IMR-90 (cell line): ENCODE measurements around the gene HDGFL2. TPM values are rescaled to one million over a fixed set of nuclear protein-coding genes. Genes with fewer than 3 reads are reported as not detected.
A peak's percentile ranks its signal among the peaks of the same experiment; 100 is the strongest.

ENCODE experiments used
- ATAC-seq: fragments of 200-7000 bp; cut with Tn5 transposase; 2 replicates; pipeline ENCODE4 v1.9.1; 2020; ENCODE audit warnings: low read depth, mild to moderate bottlenecking, moderate library complexity
- BruUV-seq: library from RNA; stranded (reverse); fragments of 400-500 nt; replicated peaks from 2 replicates; lab custom pipeline; 2021; lab: Mats Ljungman, UMichigan
- CTCF ChIA-PET: fragments of 300-600 bp; formaldehyde crosslinking; extraction: SDS; loops from one replicate; lab custom pipeline; 2021; ENCODE audit warnings: antibody characterized with exemption; lab: Yijun Ruan, JAX
- POLR2A ChIA-PET: fragments of 300-600 bp; sonication (Branson Sonifier 250); formaldehyde crosslinking; loops from one replicate; lab custom pipeline; 2022; ENCODE audit warnings: antibody characterized with exemption; ENCODE audit not compliant: unreplicated experiment; lab: Charles Lee
- DNase-seq: peaks from one replicate; pipeline ENCODE4 v3.0.0; 2013
- H2AFZ ChIP-seq: replicated peaks from 2 replicates; pipeline ENCODE3; 2013; ENCODE audit warnings: low read length, mild to moderate bottlenecking; ENCODE audit not compliant: poor library complexity
- H2AK5ac ChIP-seq: 2 replicates; pipeline ENCODE4 v1.6.1; 2013; ENCODE audit warnings: low read depth, low read length, inconsistent platforms
- H2AK9ac ChIP-seq: replicated peaks from 2 replicates; pipeline ENCODE3; 2013; ENCODE audit warnings: mild to moderate bottlenecking, low read depth, low read length, moderate library complexity; ENCODE audit not compliant: poor library complexity
- H2BK120ac ChIP-seq: 2 replicates; pipeline ENCODE4 v1.6.1; 2013; ENCODE audit warnings: low read depth, low read length, inconsistent platforms
- H2BK15ac ChIP-seq: 3 replicates; pipeline ENCODE4 v1.6.1; 2013; ENCODE audit warnings: low read depth, low read length, inconsistent platforms
- H2BK20ac ChIP-seq: 2 replicates; pipeline ENCODE4 v1.6.1; 2013; ENCODE audit warnings: low read depth, mild to moderate bottlenecking, inconsistent platforms, low read length, moderate library complexity
- H2BK5ac ChIP-seq: 2 replicates; pipeline ENCODE4 v1.6.1; 2013; ENCODE audit warnings: mild to moderate bottlenecking, low read depth, low read length, inconsistent platforms; ENCODE audit not compliant: poor library complexity, severe bottlenecking
- H3K14ac ChIP-seq: replicated peaks from 2 replicates; pipeline ENCODE4 v1.6.1; 2013; ENCODE audit warnings: low read depth, low read length, inconsistent platforms
- H3K18ac ChIP-seq: 2 replicates; pipeline ENCODE4 v1.6.1; 2013; ENCODE audit warnings: low read depth, low read length, control low read depth
- H3K23ac ChIP-seq: 2 replicates; pipeline ENCODE4 v1.6.1; 2013; ENCODE audit warnings: low read depth, low read length, inconsistent platforms
- H3K27ac ChIP-seq: 2 replicates; pipeline ENCODE4 v1.5.1; 2013; ENCODE audit warnings: mild to moderate bottlenecking, control low read depth, low read length; ENCODE audit not compliant: insufficient read depth
- H3K27me3 ChIP-seq: 2 replicates; pipeline ENCODE4 v1.6.1; 2013; ENCODE audit warnings: low read length; ENCODE audit not compliant: control insufficient read depth, insufficient read depth
- H3K36me3 ChIP-seq: 2 replicates; pipeline ENCODE4 v1.6.1; 2013; ENCODE audit warnings: low read length, mixed read lengths; ENCODE audit not compliant: control insufficient read depth, insufficient read depth
- H3K4ac ChIP-seq: 2 replicates; pipeline ENCODE4 v1.6.1; 2013; ENCODE audit warnings: low read depth, low read length, inconsistent platforms
- H3K4me1 ChIP-seq: 2 replicates; pipeline ENCODE4 v1.6.1; 2013; ENCODE audit warnings: low read length, mixed read lengths; ENCODE audit not compliant: control insufficient read depth, insufficient read depth
- H3K4me2 ChIP-seq: 2 replicates; pipeline ENCODE4 v1.6.1; 2013; ENCODE audit warnings: low read depth, mild to moderate bottlenecking, control low read depth, low read length, moderate library complexity
- H3K4me3 ChIP-seq: 2 replicates; pipeline ENCODE4 v1.5.1; 2013; ENCODE audit warnings: low read depth, mild to moderate bottlenecking, control low read depth, low read length, moderate library complexity; ENCODE audit not compliant: insufficient read depth
- H3K56ac ChIP-seq: 2 replicates; pipeline ENCODE4 v1.6.1; 2013; ENCODE audit warnings: low read length, inconsistent platforms; ENCODE audit not compliant: insufficient read depth; ENCODE audit errors: extremely low read depth
- H3K79me1 ChIP-seq, 2 experiments: 2 replicates each; pipeline ENCODE4 v1.6.1; 2013; ENCODE audit warnings: low read length in 2 of 2, inconsistent platforms in 1 of 2, low read depth in 1 of 2
- H3K9ac ChIP-seq: 2 replicates; pipeline ENCODE4 v1.6.1; 2013; ENCODE audit warnings: low read depth, low read length, control low read depth
- H3K9me1 ChIP-seq: 2 replicates; pipeline ENCODE4 v1.6.1; 2013; ENCODE audit warnings: low read length, inconsistent platforms; ENCODE audit not compliant: insufficient read depth
- H3K9me3 ChIP-seq: 2 replicates; pipeline ENCODE4 v1.6.1; 2013; ENCODE audit warnings: low read length; ENCODE audit not compliant: control insufficient read depth, insufficient read depth
- H4K20me1 ChIP-seq: 2 replicates; pipeline ENCODE4 v1.6.1; 2013; ENCODE audit warnings: low read length, inconsistent platforms; ENCODE audit not compliant: insufficient read depth
- H4K5ac ChIP-seq: 2 replicates; pipeline ENCODE4 v1.6.1; 2013; ENCODE audit warnings: mild to moderate bottlenecking, low read depth, low read length, control low read depth
- H4K8ac ChIP-seq, 2 experiments: 2 replicates each; pipeline ENCODE4 v1.6.1; 2013; ENCODE audit warnings: low read depth in 2 of 2, low read length in 2 of 2, control low read depth in 1 of 2, inconsistent platforms in 1 of 2
- H4K91ac ChIP-seq: 2 replicates; pipeline ENCODE4 v1.6.1; 2013; ENCODE audit warnings: low read depth, low read length, inconsistent platforms; ENCODE audit not compliant: insufficient read depth
- BHLHE40 ChIP-seq: fragments of 150-350 bp; IDR thresholded peaks from 2 replicates; pipeline ENCODE4 v1.6.1; 2016; ENCODE audit warnings: mild to moderate bottlenecking, low read depth, low read length
- CEBPB ChIP-seq: IDR thresholded peaks from 2 replicates; pipeline ENCODE4 v1.6.1; 2012; ENCODE audit warnings: low read depth, low read length, improper control_type of control experiment
- CHD1 ChIP-seq: IDR thresholded peaks from 2 replicates; pipeline ENCODE4 v1.6.1; 2012; ENCODE audit warnings: low read depth, low read length, improper control_type of control experiment
- CTCF ChIP-seq: conservative IDR thresholded peaks from 2 replicates; pipeline ENCODE4 v1.5.1; 2012; ENCODE audit warnings: mild to moderate bottlenecking, low read depth, low read length, improper control_type of control experiment
- ELK1 ChIP-seq: fragments of 150-350 bp; IDR thresholded peaks from 2 replicates; pipeline ENCODE4 v1.6.1; 2016; ENCODE audit warnings: low read depth, mild to moderate bottlenecking, low read length, moderate library complexity, borderline replicate concordance
- FOS ChIP-seq: fragments of 150-350 bp; IDR thresholded peaks from 2 replicates; pipeline ENCODE4 v1.6.1; 2016; ENCODE audit warnings: low read depth, low read length
- MAFK ChIP-seq: IDR thresholded peaks from 2 replicates; pipeline ENCODE4 v1.6.1; 2012; ENCODE audit warnings: low read depth, low read length, improper control_type of control experiment
- MAZ ChIP-seq: IDR thresholded peaks from 2 replicates; pipeline ENCODE4 v1.6.1; 2012; ENCODE audit warnings: low read depth, mild to moderate bottlenecking, low read length, improper control_type of control experiment, moderate library complexity, borderline replicate concordance
- MXI1 ChIP-seq: IDR thresholded peaks from 2 replicates; pipeline ENCODE4 v1.6.1; 2012; ENCODE audit warnings: low read depth, mild to moderate bottlenecking, low read length, moderate library complexity, borderline replicate concordance
- NFE2L2 ChIP-seq: fragments of 150-350 bp; IDR thresholded peaks from 2 replicates; pipeline ENCODE4 v1.6.1; 2016; ENCODE audit warnings: low read depth, mild to moderate bottlenecking, low read length
- POLR2A ChIP-seq: IDR thresholded peaks from 2 replicates; pipeline ENCODE4 v1.6.1; 2012; ENCODE audit warnings: mild to moderate bottlenecking, low read depth, low read length
- RAD21 ChIP-seq: IDR thresholded peaks from 2 replicates; pipeline ENCODE4 v1.6.1; 2012; ENCODE audit warnings: low read length, improper control_type of control experiment
- RCOR1 ChIP-seq: IDR thresholded peaks from 2 replicates; pipeline ENCODE4 v1.6.1; 2012; ENCODE audit warnings: mild to moderate bottlenecking, low read length, improper control_type of control experiment; ENCODE audit not compliant: insufficient replicate concordance
- RFX5 ChIP-seq: IDR thresholded peaks from 2 replicates; pipeline ENCODE4 v1.8.0; 2012; ENCODE audit warnings: low read depth, mild to moderate bottlenecking, low read length, moderate library complexity
- SMC3 ChIP-seq: fragments of 150-350 bp; IDR thresholded peaks from 2 replicates; pipeline ENCODE4 v1.6.1; 2016; ENCODE audit warnings: low read depth, mild to moderate bottlenecking, antibody characterized with exemption, low read length, moderate library complexity
- USF2 ChIP-seq: fragments of 150-350 bp; IDR thresholded peaks from 2 replicates; pipeline ENCODE4 v1.6.1; 2017; ENCODE audit warnings: mild to moderate bottlenecking, antibody characterized with exemption, low read length, low read depth
- WGBS, 2 experiments: methylation state at CpG; one replicate each; pipeline versions ENCODE4 v1.1.5 to v1.1.7; 2013; ENCODE audit warnings: missing lambda C conversion rate in 2 of 2; ENCODE audit not compliant: insufficient read length in 1 of 2; ENCODE audit errors: extremely low coverage in 2 of 2; 5-methylcytosine and 5-hydroxymethylcytosine counted together
- dilution Hi-C: fragments of 300-500 bp; cut with HindIII; formaldehyde crosslinking; loops from one replicate; pipeline ENCODE4 v1.14.3; 2018; ENCODE audit warnings: low sequenced_read_pairs; ENCODE audit not compliant: unreplicated experiment
- in situ Hi-C: fragments of 300-500 bp; cut with MboI; formaldehyde crosslinking; loops from 3 replicates; pipeline ENCODE4 v1.14.3; 2019; ENCODE audit warnings: low sequenced_read_pairs, inconsistent platforms, mixed read lengths
- intact Hi-C: fragments of 100-400 bp; cut with micrococcal nuclease; formaldehyde crosslinking; loops from 2 replicates; pipeline ENCODE4 v1.10.0; 2022
- polyA plus RNA-seq, 3 experiments: library from polyadenylated mRNA; depleted of rRNA; stranded (reverse); fragments of >200 nt; gene quantifications; 2 replicates each; pipeline ENCODE4 v1.2.3, GENCODE V29; 2012; ENCODE audit warnings: low replicate concordance in 1 of 3
- total RNA-seq: library from RNA; depleted of rRNA; stranded (reverse); fragments of >200 nt; gene quantifications from 2 replicates; pipeline ENCODE4 v1.2.3, GENCODE V29; 2012

HDGFL2 gene
- total and polyA plus RNA-seq, 2 of the 4 experiments (the other 2 are of a cell fraction): 35.8 to 48.5 TPM

GRCh38 chr19:4432918-4433506, 39.1 kb upstream of the HDGFL2 start:
- H4K8ac ChIP-seq: no peak overlapping the region
- H2AK9ac ChIP-seq: peak overlapping the region; percentile 78
- 96% methylated on average over 16 of the region's 28 CpGs; no CpG with 5 or more reads in 1 of the 2 experiments for WGBS, 2 experiments
- ChIA-PET CTCF (no interaction called here), POLR2A (no interaction called here)
- H3K56ac ChIP-seq: no peak overlapping the region
- H4K5ac ChIP-seq: no peak overlapping the region
- peaks cover 0 to 7% of the 10 kb centered on the region in 2 experiments; a peak in 1 of 4 replicates for H3K79me1 ChIP-seq
- in situ Hi-C loops (no loop called here), dilution Hi-C loops (no loop called here), intact Hi-C loops (no loop called here)
- H2BK5ac ChIP-seq: no peak overlapping the region
- H3K9me1 ChIP-seq: no peaks in the 10 kb centered on the region; the same call in 1 of the 2 replicates
- H4K20me1 ChIP-seq: no peaks in the 10 kb centered on the region
- H3K9me3 ChIP-seq: no peaks in the 10 kb centered on the region
- peaks cover 24% of the 10 kb centered on the region for H3K36me3 ChIP-seq
- no peak overlapping the region for H4K91ac ChIP-seq
- no peak overlapping the region for H3K18ac ChIP-seq
- H2AFZ ChIP-seq: no peak overlapping the region
- no peak overlapping the region for H2BK120ac ChIP-seq
- ATAC-seq (no peak), DNase-seq (no peak)
- no peak overlapping the region for H3K4me2 ChIP-seq
- no peak for TF ChIP-seq USF2
- TF ChIP-seq CHD1: no peak
- no peak for TF ChIP-seq RCOR1
- TF ChIP-seq ELK1: no peak
- no peak for TF ChIP-seq MAFK
- TF ChIP-seq FOS: no peak
- no peak for TF ChIP-seq CTCF
- no peak for TF ChIP-seq RFX5
- TF ChIP-seq SMC3: no peak
- TF ChIP-seq MXI1: no peak
- no peak for TF ChIP-seq MAZ
- no peak for TF ChIP-seq POLR2A
- no peak for TF ChIP-seq CEBPB
- TF ChIP-seq BHLHE40: no peak
- no peak for TF ChIP-seq RAD21
- TF ChIP-seq NFE2L2: no peak
- no peak overlapping the region for H3K4ac ChIP-seq
- peaks cover 10% of the 10 kb centered on the region; the same call in 1 of the 2 replicates for H3K4me1 ChIP-seq
- H2BK15ac ChIP-seq: no peak overlapping the region
- no peak overlapping the region for H3K9ac ChIP-seq
- H3K27me3 ChIP-seq: no peaks in the 10 kb centered on the region
- H3K14ac ChIP-seq: no peak overlapping the region
- H2BK20ac ChIP-seq: no peak overlapping the region
- no peak overlapping the region for H3K23ac ChIP-seq
- H3K27ac ChIP-seq: no peak overlapping the region
- no TSS peak for BruUV-seq
- no peak overlapping the region for H3K4me3 ChIP-seq
- no peak overlapping the region for H2AK5ac ChIP-seq
